Cardiac septum (tissue), 1 donor: ENCODE results near the gene C1orf53. TPM values are rescaled to one million over a fixed set of nuclear protein-coding genes. Genes with fewer than 3 reads are reported as not detected.
"Not testable (repeated sequence)": the region's sequence is repeated elsewhere in the genome, so short reads cannot be mapped to it uniquely, and the experiment has no call there.

Source experiments
- DNase-seq: peaks from one replicate; pipeline ENCODE4 v3.0.0-alpha.2; 2020; ENCODE audit warnings: low spot score
- intact Hi-C: fragments of 100-400 bp; cut with DNase I; formaldehyde crosslinking; loops from one replicate; pipeline ENCODE4 v1.14.0; 2022
- total RNA-seq: library from RNA; stranded (reverse); fragmentation: NEBNext Ultra II Directional; extraction: Animal tissue kit (Norgen Biotek cat#: 25700); gene quantifications from one replicate; pipeline ENCODE4 v1.2.1, GENCODE V29; 2021
- donor health status: DM: no; HTN: no; CAD: no.

The C1orf53 gene
- total RNA-seq, 1 donor from 2014 or later, result 7.4 TPM

DNA sequence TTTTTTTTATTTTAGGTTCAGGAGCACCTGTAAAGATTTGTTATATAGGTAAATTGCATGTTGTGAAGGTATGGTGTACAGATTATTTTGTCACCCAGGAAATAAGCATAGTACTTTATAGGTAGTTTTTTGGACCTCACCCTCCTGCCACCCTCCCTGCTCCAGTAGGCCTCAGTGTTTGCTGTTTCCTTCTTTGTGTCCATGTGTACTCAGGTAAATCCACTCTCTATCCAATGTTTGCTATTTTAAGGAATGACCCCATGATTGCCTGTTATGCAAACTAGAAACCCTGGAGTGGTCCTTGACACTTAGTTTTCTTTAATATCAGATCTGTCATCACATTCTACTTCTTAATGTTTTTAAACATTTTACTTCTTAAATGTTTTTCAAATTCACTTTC lies 48.7 kb downstream of the C1orf53 start:
- intact Hi-C loops, result no loop called here
- no peak for DNase-seq

DNA sequence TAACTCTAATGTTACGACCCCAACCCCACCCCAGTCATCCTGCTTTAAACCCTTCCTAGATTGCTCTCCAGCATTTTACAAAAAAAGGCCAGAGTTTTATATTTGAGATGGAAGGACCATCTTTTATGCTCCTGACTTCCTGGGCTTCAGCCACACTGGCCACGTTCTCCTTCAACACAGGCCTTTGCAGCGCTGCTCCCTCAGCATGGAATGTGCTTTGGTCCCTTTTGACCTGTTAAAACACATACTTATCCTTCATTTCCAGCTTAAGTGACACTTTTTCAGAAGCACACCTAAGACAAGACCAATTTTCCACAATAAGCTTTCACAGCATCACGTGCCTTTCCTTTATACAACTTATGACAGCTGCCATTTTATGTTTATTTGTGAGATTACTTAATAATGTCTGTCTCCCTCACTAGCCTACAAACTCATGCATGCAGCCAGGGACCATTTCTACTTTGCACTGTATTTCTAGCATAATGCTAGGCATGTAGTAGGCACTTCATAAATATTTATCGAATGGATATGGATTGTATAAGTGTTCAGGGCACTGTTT lies 49.3 kb downstream of the C1orf53 start:
- no peak for DNase-seq
- intact Hi-C loops, result no loop called here

DNA sequence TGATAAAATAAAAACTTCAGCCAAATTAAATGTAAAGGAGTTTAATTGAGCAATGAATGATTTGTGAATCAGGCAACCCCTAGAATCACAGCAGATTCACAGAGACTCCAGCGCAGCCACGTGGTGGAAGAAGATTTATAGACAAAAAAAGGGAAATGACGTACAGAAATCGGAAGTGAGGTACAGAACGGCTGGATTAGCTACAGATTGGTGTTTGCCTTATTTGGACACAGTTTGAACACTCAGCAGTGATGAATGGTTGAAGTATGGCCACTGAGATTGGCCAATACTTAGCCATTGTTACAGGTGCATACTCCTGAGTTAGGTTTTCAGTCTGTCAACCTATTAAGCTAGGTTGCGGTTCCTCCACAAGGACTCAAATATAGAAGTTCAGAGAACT lies 51.0 kb downstream of the C1orf53 start:
- DNase-seq, intact Hi-C loops: not testable (repeated sequence)

DNA sequence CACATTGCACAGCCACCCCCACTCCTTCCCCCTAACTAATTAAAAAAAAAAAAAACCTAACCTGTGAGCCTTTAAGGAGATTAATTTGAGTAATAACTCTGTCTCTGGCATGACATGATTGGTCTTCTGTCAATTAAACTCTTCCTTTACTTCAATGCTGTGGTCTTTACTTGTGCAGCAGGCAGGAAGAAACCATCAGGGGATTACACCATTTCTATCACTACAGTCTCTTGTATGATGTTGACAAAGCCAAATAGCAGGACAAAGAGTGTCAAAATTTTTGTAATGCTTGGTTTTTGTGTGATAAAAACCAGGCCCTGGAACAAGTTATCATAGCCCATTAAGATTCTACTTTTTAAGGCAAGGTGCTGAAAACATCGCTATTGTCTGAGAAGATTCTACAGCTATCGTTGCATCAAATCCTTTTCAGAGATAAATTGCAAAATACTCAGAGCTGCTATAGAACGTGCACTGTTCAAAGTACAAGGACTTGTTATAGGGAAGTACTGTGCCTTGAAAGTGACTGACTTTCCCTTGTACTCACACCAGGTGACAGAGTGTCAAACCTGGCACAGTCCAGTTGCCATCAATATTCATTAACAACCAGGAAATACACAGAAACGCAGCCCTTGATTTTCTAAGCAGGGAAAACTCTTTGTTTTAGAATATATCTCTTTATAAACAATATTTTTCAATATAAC lies 52.4 kb downstream of the C1orf53 start:
- intact Hi-C loops, result no loop called here
- DNase-seq, result no peak

DNA sequence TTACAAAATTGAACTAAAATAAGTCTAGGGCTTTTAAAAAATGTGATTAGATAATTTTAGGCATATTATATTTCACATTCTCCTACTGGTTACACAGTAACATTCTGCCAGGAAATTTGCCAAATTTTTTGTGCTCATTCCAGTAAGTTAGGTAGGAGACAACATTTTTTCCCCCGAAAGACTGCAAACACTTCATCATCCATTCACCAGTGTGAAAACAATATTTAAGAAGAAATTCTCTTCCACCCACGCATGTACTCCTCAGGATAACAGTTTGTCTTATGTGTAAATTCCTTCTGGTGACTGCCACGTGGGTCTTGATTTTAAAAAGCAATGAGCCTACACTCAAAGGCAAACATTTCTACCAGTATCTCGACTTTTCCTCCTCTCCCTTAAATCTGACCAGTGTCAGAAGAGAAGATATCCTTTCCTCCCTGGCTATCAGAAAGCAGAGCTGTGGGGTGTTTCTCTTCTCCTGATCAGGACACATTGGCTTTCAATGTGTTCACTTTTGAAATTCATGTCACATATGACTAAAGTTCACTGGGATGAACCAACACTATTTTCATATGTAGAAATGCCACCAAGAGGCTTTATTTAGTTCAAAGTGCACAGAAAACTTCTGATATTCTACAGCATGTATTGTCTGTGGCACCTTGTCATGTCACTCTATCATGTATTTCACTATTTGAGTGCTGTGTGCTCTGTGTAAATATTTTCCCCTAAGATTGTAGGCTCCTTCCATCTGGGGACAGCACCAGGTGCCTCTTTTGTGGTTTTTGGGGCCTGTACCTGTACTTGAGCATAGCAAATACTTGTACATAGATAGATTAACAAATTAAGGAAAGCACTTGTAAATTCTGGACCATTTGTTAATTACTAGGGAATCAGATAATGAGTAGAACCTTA lies 53.3 kb downstream of the C1orf53 start:
- intact Hi-C loops, result no loop called here
- DNase-seq, result no peak

Other genes starting within 250 kb of the C1orf53 start
- 22.0 TPM for gene DENND1B, start 127.2 kb upstream of the C1orf53 start, total RNA-seq
- gene LHX9, start 14.7 kb downstream of the C1orf53 start, total RNA-seq, result 0.22 TPM